ENCODE measurements around the gene EHD2. TPM values are rescaled to one million over a fixed set of nuclear protein-coding genes. Genes with fewer than 3 reads are reported as not detected.

Gene EHD2
- total RNA-seq, 1 experiment from 2014 or later = 2.9 TPM

DNA sequence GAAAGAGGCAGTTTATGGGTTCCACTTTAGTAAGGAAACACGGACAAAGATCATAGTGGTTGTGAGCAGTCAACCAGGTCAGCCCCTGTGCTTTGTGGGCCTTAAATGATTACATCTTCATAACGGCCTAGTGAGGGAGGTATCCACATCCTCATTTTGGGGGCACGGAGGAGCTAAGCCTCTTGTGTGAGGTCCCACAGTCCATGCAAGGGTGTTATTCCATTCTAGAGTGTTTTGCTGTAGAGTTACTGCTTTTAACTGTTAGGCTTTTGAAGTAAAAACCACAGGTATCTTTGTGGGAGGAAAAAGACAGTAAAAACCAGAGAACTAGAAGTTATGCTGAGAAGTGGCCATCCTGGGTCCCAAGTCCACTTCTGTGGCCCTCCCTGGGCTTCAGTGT lies 36.1 kb downstream of the EHD2 start:
- Histone ChIP-seq H3K27ac (ENCODE audit: low read depth, low read length, poor library complexity, severe bottlenecking) (no peak overlapping the region), H3K4me1 (ENCODE audit: insufficient read depth, low read length, poor library complexity, severe bottlenecking) (peaks cover 6% of the 10 kb centered on the region), H3K27me3 (replicated peaks; ENCODE audit: insufficient read depth, low read depth, low read length, poor library complexity) (no peaks in the 10 kb centered on the region), H3K36me3 (ENCODE audit: insufficient read depth, low read length, poor library complexity, severe bottlenecking) (peaks cover 68% of the 10 kb centered on the region), H3K9me3 (ENCODE audit: low read depth, low read length, poor library complexity, severe bottlenecking) (no peaks in the 10 kb centered on the region), H3K4me3 (ENCODE audit: low read depth, low read length, poor library complexity, severe bottlenecking) (no peak overlapping the region)
- BruUV-seq (replicated peaks) = no TSS peak
- ChIA-PET POLR2A (ENCODE audit: low non-redundant PET) (no interaction called here), CTCF (no interaction called here)
- DNase-seq (ENCODE audit: low spot score) = no peak
- TF ChIP-seq CTCF (conservative IDR thresholded peaks at IDR 0.05; ENCODE audit: low read depth, low read length) (no peak), EZH2 (IDR thresholded peaks at IDR 0.05; ENCODE audit: borderline replicate concordance, low read depth, low read length, poor library complexity, severe bottlenecking) (no peak)
- intact Hi-C loops (cut with micrococcal nuclease; ENCODE audit: unreplicated experiment) = no loop called here

DNA sequence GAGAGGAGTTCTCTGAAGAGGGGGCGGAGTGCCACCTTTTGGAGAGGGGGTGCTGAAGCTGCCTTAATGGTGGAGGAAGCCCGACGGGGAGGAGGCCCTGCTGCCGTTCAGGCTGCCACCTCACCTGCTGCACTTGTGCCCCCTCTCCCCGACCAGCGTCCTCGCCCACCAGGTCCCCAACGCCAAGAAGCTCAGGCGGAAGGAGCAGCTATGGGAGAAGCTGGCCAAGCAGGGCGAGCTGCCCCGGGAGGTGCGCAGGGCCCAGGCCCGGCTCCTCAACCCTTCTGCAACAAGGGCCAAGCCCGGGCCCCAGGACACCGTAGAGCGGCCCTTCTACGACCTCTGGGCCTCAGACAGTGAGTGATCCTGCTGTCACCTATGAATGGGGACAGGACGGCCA lies 37.5 kb downstream of the EHD2 start:
- H3K36me3 ChIP-seq (ENCODE audit: insufficient read depth, low read length, poor library complexity, severe bottlenecking) = peaks cover 78% of the 10 kb centered on the region
- POLR2A ChIA-PET (ENCODE audit: low non-redundant PET) = no interaction called here

GRCh38 chr19:47752440-47753211 lies 39.4 kb downstream of the EHD2 start:
- POLR2A ChIA-PET (ENCODE audit: low non-redundant PET) = no interaction called here
- no peaks in the 10 kb centered on the region for H3K27me3 ChIP-seq (replicated peaks; ENCODE audit: insufficient read depth, low read depth, low read length, poor library complexity)
- TF ChIP-seq CTCF (conservative IDR thresholded peaks at IDR 0.05; ENCODE audit: low read depth, low read length) (no peak), EZH2 (IDR thresholded peaks at IDR 0.05; ENCODE audit: borderline replicate concordance, low read depth, low read length, poor library complexity, severe bottlenecking) (no peak)
- no peaks in the 10 kb centered on the region for H3K4me1 ChIP-seq (ENCODE audit: insufficient read depth, low read length, poor library complexity, severe bottlenecking)
- H3K36me3 ChIP-seq (ENCODE audit: insufficient read depth, low read length, poor library complexity, severe bottlenecking) = peaks cover 84% of the 10 kb centered on the region
- no peak overlapping the region for H3K4me3 ChIP-seq (ENCODE audit: low read depth, low read length, poor library complexity, severe bottlenecking)
- intact Hi-C loops (cut with micrococcal nuclease; ENCODE audit: unreplicated experiment) = no loop called here
- no peak for DNase-seq (ENCODE audit: low spot score)
- no peaks in the 10 kb centered on the region for H3K9me3 ChIP-seq (ENCODE audit: low read depth, low read length, poor library complexity, severe bottlenecking)
- no peak overlapping the region for H3K27ac ChIP-seq (ENCODE audit: low read depth, low read length, poor library complexity, severe bottlenecking)
- CTCF ChIA-PET = no interaction called here
- no TSS peak for BruUV-seq (replicated peaks)

More for the DNA sequence above, 37.5 kb downstream of the EHD2 start:
- Histone ChIP-seq H3K4me1 (ENCODE audit: insufficient read depth, low read length, poor library complexity, severe bottlenecking) (peaks cover 6% of the 10 kb centered on the region), H3K27me3 (replicated peaks; ENCODE audit: insufficient read depth, low read depth, low read length, poor library complexity) (no peaks in the 10 kb centered on the region), H3K27ac (ENCODE audit: low read depth, low read length, poor library complexity, severe bottlenecking) (no peak overlapping the region), H3K9me3 (ENCODE audit: low read depth, low read length, poor library complexity, severe bottlenecking) (no peaks in the 10 kb centered on the region), H3K4me3 (ENCODE audit: low read depth, low read length, poor library complexity, severe bottlenecking) (no peak overlapping the region)
- CTCF ChIA-PET = no interaction called here
- intact Hi-C loops (cut with micrococcal nuclease; ENCODE audit: unreplicated experiment) = no loop called here
- TF ChIP-seq EZH2 (IDR thresholded peaks at IDR 0.05; ENCODE audit: borderline replicate concordance, low read depth, low read length, poor library complexity, severe bottlenecking) (no peak), CTCF (conservative IDR thresholded peaks at IDR 0.05; ENCODE audit: low read depth, low read length) (no peak)
- BruUV-seq (replicated peaks) = no TSS peak
- DNase-seq (ENCODE audit: low spot score) = no peak

Measured in A673 (cell line).